ENCODE data around the gene PPM1F.
"Not testable (repeated sequence)": the region's sequence is repeated elsewhere in the genome, so short reads cannot be mapped to it uniquely, and the experiment has no call there.

- TF ChIP-seq POLR2AphosphoS5 (IDR thresholded peaks at IDR 0.05; ENCODE audit: borderline replicate concordance, low read depth, low read length); EZH2 (IDR thresholded peaks at IDR 0.05); FOXP2 (optimal IDR thresholded peaks at IDR 0.05; ENCODE audit: control extremely low read depth, extremely low read length, insufficient read depth): not testable (repeated sequence)
Measured at GRCh38 chr22:21883930-21884329, 68.7 kb downstream of the PPM1F start.

Measured in SK-N-MC (cell line).